Activated T-helper 17 cell treated with anti-CD3 and anti-CD28 coated beads, Interleukin-2, amount 50 U/mL, for 72 hours (primary cell): ENCODE data around the gene RAB23. TPM values are rescaled to one million over a fixed set of nuclear protein-coding genes. Genes with fewer than 3 reads are reported as not detected.

Experiments
- ATAC-seq: fragments of 150-1000 bp; cut with Tn5 transposase; replicated peaks from 2 replicates; pipeline ENCODE4 v1.10.0; 2021; ENCODE audit warnings: mild to moderate bottlenecking, moderate library complexity
- H3K27ac Mint-ChIP-seq: one replicate; pipeline ENCODE4 v1.8.0; 2022; ENCODE audit warnings: mixed read lengths
- H3K27me3 Mint-ChIP-seq: one replicate; pipeline ENCODE4 v1.8.0; 2022; ENCODE audit warnings: mixed read lengths
- H3K36me3 Mint-ChIP-seq: one replicate; pipeline ENCODE4 v1.8.0; 2022; ENCODE audit warnings: low read depth, mild to moderate bottlenecking, mixed read lengths
- H3K4me1 Mint-ChIP-seq: one replicate; pipeline ENCODE4 v1.8.0; 2022; ENCODE audit warnings: mixed read lengths
- H3K4me3 Mint-ChIP-seq: one replicate; pipeline ENCODE4 v1.8.0; 2022; ENCODE audit warnings: mild to moderate bottlenecking, mixed read lengths
- H3K9me3 Mint-ChIP-seq: one replicate; pipeline ENCODE4 v1.8.0; 2022; ENCODE audit warnings: mixed read lengths
- total RNA-seq, 2 donors: library from RNA; stranded (reverse); gene quantifications; one replicate each; pipeline ENCODE4 v1.2.3, GENCODE V29; 2022

Gene RAB23
- total RNA-seq, 2 donors from 2014 or later = 2.6 to 4.1 TPM

DNA sequence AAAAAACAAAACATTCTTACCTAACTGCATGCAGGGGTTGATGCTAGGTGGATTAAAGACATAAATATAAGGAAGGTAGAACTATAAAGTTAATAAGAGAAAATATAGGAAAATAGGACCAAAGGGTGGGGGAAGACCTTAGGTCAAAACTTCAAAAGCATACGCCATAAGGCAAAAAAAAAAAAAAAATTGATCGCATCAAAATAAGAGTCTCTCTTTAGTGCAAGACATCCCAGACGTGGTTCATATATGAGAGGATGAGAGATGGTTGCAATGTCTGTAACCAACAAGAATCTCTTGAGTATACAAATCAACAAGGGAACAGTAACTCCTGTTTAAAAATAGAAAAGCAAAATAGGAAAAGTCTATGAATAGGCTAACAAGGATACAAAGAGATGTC, 41.5 kb downstream of the RAB23 start:
- Mint-ChIP-seq H3K27ac (peak overlapping the region; percentile 8), H3K36me3 (peaks cover 50% of the 10 kb centered on the region), H3K4me1 (peaks cover 6% of the 10 kb centered on the region), H3K4me3 (no peak overlapping the region), H3K27me3 (no peaks in the 10 kb centered on the region), H3K9me3 (no peaks in the 10 kb centered on the region)
- ATAC-seq = no peak

DNA sequence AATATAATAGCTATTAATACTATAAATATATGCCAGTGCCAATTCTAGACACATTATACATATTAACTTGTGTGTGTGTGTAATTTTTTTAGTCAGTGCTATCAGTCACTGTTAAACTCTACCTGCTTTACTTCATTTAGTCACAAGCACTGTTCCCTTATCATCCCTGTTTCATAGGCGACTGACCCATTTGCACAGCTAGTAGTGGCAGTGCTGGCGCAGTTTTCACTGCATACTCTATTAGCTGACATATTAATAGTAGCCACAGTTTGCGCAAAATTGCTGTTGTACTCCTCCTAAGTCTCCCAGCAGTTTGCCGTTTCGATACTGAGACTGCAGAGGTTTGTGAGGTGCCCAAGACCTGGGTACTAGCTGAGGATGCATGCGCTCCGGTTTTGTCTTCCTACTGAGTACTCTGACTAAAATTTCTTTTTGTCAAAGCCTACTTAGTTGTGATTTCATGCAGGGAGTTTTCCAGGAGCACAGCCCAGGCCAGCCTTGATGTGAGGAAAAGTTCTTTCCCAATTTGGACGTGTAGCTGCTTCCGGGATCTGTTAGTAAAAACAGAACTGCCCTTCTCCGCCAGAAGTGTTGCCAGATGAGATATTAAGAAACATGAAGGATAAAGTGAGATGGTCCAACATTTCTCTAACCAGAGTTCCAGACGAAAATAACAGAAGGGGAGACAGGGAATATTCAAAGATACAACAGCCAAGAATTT, 44.4 kb downstream of the RAB23 start:
- H3K36me3 Mint-ChIP-seq = peaks cover 27% of the 10 kb centered on the region
- no peak overlapping the region for H3K4me3 Mint-ChIP-seq
- no peaks in the 10 kb centered on the region for H3K27me3 Mint-ChIP-seq
- ATAC-seq = no peak
- no peaks in the 10 kb centered on the region for H3K9me3 Mint-ChIP-seq
- peaks cover 6% of the 10 kb centered on the region for H3K4me1 Mint-ChIP-seq
- H3K27ac Mint-ChIP-seq = no peak overlapping the region

DNA sequence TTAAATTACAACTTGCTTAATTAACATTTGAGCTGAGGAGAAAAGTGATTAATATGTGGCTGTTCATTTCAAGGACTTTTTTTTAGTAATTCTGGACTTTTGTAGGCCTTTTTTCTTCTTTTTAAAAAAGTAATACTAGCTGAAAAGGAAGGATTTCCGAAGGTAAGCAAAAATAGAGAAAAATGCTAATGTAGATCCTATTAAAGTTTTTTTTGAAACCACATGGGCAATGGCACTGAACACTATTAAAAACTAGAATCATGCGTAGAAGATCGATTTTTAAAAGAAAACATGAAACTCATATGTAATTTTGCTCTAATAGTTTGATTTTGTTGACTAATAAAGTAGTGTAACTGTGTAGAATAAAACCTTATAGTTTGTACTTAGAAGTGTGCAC, 47.6 kb downstream of the RAB23 start:
- no peaks in the 10 kb centered on the region for H3K27me3 Mint-ChIP-seq
- peaks cover 12% of the 10 kb centered on the region for H3K4me1 Mint-ChIP-seq
- no peak overlapping the region for H3K27ac Mint-ChIP-seq
- H3K9me3 Mint-ChIP-seq = no peaks in the 10 kb centered on the region
- no peak for ATAC-seq
- peak overlapping the region; percentile 78 for H3K4me3 Mint-ChIP-seq
- H3K36me3 Mint-ChIP-seq = peaks cover 6% of the 10 kb centered on the region

DNA sequence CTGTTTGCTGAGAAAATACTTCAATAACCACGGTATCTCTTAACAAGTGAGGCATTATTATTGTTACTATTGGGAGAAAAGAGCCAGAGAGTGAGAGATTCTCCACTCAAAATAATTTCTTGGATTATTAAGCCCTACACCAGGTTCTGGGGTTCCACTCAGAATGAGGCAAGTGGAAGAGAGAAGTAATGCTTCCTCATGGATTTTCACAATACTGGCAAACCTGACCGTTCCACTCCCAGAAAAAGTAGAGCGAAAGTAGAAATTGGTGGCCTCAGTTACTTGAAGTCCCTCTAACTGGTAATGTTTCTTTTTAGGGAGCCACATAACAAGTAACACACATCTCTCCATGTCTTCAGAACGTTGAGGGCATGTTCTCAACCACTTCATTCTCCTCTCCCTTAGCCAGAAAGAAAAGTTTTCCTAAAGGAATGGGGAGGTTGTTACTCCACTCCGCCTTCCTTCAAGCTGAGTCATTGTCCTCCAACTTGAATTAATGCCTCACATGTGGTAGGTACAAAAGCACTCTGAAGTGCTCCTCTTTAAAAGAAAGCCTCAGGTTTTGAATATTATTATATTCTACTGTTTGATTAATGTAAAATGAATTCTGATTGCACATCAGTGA, 48.1 kb downstream of the RAB23 start:
- no peaks in the 10 kb centered on the region for H3K27me3 Mint-ChIP-seq
- H3K27ac Mint-ChIP-seq = peak overlapping the region; percentile 10
- ATAC-seq = no peak
- H3K9me3 Mint-ChIP-seq = no peaks in the 10 kb centered on the region
- H3K4me3 Mint-ChIP-seq = peak overlapping the region; percentile 78
- H3K4me1 Mint-ChIP-seq = peaks cover 12% of the 10 kb centered on the region
- peaks cover 6% of the 10 kb centered on the region for H3K36me3 Mint-ChIP-seq

DNA sequence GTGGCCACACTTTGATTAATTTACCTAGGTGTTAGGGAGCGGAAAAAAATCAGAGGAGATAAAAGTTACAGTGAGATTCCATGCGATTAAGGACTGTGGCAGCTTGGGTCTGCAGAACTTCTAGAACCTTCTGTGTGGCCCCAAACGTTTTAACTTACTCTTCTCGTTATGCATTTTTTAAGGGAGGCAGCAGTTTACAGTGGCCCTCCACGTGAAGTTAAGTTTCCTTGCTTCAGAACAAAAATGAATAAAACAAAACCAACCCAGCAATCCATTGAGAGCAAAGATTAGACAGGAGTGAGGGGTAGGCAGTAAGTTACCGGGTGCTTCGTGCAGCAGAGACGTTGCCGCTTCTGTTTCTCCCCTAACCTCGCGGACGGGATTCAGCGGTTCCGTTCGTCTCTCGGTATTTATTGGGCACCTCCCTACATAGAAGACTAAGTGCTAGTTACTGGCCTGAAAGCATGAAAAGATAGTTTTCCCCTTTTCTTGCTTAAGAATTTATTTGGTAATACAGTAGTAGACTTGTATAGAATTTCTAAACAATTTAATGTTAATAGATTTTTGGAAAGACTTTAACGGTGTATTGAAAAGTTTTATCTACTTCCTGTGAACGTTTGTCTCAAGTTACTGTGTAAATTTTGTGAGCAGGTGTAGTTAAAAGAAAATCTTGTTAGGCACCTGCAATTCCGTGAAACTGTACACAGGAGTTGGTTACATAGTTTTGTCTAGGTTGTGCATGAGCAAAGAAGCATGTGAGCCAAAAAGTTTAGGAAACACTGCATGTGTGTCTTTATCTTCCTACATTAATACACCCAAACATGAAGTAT, 48.8 kb downstream of the RAB23 start:
- H3K27ac Mint-ChIP-seq = peak overlapping the region; percentile 10
- H3K4me3 Mint-ChIP-seq = peak overlapping the region; percentile 78
- no peaks in the 10 kb centered on the region for H3K27me3 Mint-ChIP-seq
- H3K4me1 Mint-ChIP-seq = peaks cover 12% of the 10 kb centered on the region
- peaks cover 8% of the 10 kb centered on the region for H3K36me3 Mint-ChIP-seq
- no peaks in the 10 kb centered on the region for H3K9me3 Mint-ChIP-seq
- no peak for ATAC-seq

DNA sequence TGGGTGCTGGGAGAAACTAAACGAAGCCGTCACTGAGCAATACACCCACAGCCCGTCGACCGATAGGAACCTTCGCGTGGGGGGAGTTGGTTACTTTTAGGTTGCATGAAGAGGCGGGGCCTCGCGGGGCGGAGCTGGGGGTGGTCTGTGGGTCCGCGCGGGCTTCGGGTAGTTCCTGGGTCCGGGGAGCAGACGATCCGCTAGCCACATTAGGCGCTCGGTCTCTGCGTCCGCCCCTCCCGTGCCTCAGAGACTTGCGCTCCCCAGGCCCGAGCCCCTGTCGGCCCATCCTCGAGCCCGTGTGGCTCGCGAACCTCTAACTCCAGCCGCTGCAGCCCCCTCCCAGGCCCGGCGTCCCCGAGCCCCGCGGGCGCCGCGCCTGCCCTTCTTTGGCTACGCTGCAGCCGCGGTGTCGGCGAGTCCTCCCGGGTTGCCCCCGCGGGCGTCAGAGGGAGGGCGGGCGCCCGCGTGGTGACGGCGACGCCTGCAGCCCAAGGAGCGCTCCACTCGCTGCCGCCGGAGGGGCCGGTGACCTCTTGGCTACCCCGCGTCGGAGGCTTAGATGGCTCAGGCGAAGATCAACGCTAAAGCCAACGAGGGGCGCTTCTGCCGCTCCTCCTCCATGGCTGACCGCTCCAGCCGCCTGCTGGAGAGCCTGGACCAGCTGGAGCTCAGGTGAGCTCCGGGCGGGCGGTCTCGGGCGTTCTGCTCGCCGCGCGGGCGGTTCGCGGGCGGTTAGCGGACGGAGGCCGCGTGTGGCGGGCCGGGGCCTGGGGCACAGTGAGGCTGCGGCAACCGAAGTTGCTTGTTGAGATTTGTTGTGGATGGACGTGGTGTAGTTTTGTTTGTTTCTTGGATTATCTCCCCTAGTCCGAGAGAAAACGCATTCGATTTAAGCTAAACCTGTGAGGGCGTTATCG, 49.7 kb downstream of the RAB23 start, which contains the start of gene BAG2:
Gene BAG2 (plus strand): TSS at position 191 of the 920 bp plus-strand sequence. CDS start 372 bp downstream, at position 563.
- peaks cover 12% of the 10 kb centered on the region for H3K4me1 Mint-ChIP-seq
- peak within 1 kb of the TSS; percentile 77 for H3K27ac Mint-ChIP-seq
- no peaks in the 10 kb centered on the region for H3K27me3 Mint-ChIP-seq
- peak within 1 kb of the TSS; percentile 78 for H3K4me3 Mint-ChIP-seq
- peak; percentile 91 for ATAC-seq
- H3K9me3 Mint-ChIP-seq = no peaks in the 10 kb centered on the region
- peaks cover 12% of the 10 kb centered on the region for H3K36me3 Mint-ChIP-seq

DNA sequence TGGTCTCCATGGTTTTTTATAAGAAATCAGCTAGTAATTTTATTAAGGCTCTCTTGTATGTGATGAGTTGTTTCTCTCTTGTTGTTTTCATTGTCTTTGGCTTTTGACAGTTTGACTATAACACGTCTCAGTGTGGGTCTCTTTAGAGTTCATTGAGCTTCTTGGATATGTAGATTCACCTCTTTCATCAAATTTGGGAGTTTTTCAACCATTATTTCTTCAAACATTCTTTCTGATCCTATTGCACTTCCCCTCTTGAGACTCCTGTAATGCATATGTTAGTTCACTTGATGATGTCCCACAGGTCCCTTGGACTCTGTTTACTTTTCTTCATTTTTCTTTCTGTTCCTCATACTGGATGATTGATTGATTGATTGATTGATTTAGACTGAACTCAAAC, 57.0 kb downstream of the RAB23 start:
- Mint-ChIP-seq H3K9me3 (no peaks in the 10 kb centered on the region), H3K27ac (no peak overlapping the region), H3K4me3 (no peak overlapping the region), H3K36me3 (peaks cover 63% of the 10 kb centered on the region), H3K4me1 (no peaks in the 10 kb centered on the region), H3K27me3 (no peaks in the 10 kb centered on the region)
- ATAC-seq = no peak

DNA sequence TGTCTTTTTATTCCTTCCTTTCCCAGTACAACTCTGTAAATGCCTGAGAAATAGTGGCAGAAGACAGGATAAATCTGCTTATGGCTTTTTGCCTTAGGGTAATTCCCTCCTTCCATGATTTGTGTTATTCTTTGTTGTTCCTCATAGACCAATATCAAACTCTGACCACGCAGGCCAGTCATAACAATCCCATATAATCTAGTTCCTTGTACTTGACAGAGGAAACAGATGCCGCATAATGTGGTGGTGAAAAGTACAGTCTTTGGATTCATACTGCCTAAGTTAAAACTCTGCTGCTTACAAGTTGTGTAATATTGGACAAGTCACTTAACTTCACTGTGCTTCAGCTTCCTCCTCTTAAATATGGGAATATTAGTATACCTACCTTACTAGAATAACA, 58.2 kb downstream of the RAB23 start:
- Mint-ChIP-seq H3K4me1 (no peaks in the 10 kb centered on the region), H3K36me3 (peaks cover 64% of the 10 kb centered on the region), H3K27me3 (no peaks in the 10 kb centered on the region), H3K9me3 (no peaks in the 10 kb centered on the region), H3K27ac (no peak overlapping the region), H3K4me3 (no peak overlapping the region)
- ATAC-seq = no peak

DNA sequence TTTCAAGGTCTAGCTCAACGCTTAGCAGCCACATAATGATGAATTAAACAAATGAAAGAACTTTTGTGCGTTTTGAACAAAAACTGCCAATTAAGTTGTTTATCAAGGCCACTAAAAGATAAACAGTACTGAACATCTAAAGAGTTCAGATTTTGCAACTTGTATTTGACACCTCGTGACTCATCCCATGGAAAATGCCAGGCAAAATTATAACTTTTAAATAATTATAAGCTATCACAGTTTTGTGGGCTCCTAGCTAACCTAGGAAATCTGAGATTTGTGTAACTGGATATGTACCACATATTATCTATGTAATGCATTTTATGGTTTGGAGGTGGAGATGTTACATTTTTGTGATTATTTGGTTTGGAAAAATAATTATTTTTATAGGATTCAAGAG, 59.6 kb downstream of the RAB23 start:
- no peak overlapping the region for H3K4me3 Mint-ChIP-seq
- no peaks in the 10 kb centered on the region for H3K27me3 Mint-ChIP-seq
- H3K9me3 Mint-ChIP-seq = no peaks in the 10 kb centered on the region
- H3K4me1 Mint-ChIP-seq = peaks cover 5% of the 10 kb centered on the region
- no peak for ATAC-seq
- peaks cover 73% of the 10 kb centered on the region for H3K36me3 Mint-ChIP-seq
- H3K27ac Mint-ChIP-seq = no peak overlapping the region

DNA sequence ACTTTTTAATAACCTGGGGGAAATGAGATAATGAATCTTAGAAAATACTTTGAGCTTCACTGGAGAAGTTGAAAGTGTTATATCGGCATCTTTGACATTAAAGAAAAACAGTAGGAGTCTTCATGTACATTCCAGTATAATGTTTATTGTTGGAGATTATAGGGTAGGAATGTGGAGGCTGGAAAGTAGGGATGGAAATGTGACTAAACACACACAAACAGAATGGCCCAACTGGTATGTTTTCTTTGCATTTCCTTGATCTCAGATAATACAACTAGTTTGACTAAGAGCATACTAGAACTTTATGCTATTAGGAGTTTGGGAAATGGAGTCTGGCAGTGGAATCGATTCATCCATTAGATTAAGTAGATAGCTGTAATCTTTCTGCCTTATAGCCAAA, 60.1 kb downstream of the RAB23 start:
- no peak for ATAC-seq
- peaks cover 73% of the 10 kb centered on the region for H3K36me3 Mint-ChIP-seq
- H3K27me3 Mint-ChIP-seq = no peaks in the 10 kb centered on the region

DNA sequence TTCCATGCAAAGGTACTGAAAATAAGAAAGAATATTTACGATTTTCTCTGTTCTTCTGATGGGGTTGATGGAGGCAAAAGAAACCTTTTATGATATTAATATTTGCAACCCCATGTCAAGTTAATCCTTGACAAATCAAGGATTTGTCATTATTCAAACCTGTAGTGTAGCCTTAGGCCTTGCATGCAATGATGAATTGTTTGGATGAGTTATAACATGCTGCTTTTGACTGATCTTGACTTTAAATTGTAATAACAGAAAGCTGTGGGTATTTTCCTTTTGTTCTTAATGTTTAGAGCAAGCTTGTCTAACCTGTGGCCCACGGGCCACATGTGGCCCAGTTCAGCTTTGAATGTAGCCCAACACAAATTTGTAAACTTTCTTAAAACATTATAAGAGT, 63.0 kb downstream of the RAB23 start:
- H3K9me3 Mint-ChIP-seq = no peaks in the 10 kb centered on the region
- H3K27me3 Mint-ChIP-seq = no peaks in the 10 kb centered on the region
- no peak overlapping the region for H3K4me3 Mint-ChIP-seq
- H3K27ac Mint-ChIP-seq = no peak overlapping the region
- peaks cover 5% of the 10 kb centered on the region for H3K4me1 Mint-ChIP-seq
- H3K36me3 Mint-ChIP-seq = peaks cover 73% of the 10 kb centered on the region
- ATAC-seq = peak; percentile 35

More for the DNA sequence above, 60.1 kb downstream of the RAB23 start:
- Mint-ChIP-seq H3K4me1 (peaks cover 5% of the 10 kb centered on the region), H3K4me3 (no peak overlapping the region), H3K27ac (no peak overlapping the region), H3K9me3 (no peaks in the 10 kb centered on the region)

DNA sequence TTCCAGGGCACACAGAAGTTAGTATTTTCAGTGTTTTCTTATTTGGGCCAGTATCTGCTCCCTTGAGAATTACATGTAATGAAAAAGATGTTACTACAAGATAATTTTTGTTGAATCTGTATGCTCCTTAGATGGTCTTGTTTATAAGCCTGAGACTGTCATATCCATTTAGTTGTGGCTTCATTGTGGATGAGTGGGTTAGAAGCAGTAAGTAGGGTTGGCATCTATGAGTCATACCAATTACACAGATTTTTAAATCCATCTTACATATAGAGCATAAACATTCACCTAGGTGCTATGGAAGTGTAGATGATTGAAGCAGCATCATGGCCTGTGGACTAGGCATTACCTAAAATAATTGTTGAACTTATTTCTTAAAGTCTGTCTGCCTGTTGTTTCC, 63.4 kb downstream of the RAB23 start:
- Mint-ChIP-seq H3K4me3 (no peak overlapping the region), H3K4me1 (peaks cover 5% of the 10 kb centered on the region), H3K36me3 (peaks cover 73% of the 10 kb centered on the region), H3K27me3 (no peaks in the 10 kb centered on the region), H3K9me3 (no peaks in the 10 kb centered on the region), H3K27ac (peak overlapping the region; percentile 78)
- ATAC-seq = peak; percentile 88

DNA sequence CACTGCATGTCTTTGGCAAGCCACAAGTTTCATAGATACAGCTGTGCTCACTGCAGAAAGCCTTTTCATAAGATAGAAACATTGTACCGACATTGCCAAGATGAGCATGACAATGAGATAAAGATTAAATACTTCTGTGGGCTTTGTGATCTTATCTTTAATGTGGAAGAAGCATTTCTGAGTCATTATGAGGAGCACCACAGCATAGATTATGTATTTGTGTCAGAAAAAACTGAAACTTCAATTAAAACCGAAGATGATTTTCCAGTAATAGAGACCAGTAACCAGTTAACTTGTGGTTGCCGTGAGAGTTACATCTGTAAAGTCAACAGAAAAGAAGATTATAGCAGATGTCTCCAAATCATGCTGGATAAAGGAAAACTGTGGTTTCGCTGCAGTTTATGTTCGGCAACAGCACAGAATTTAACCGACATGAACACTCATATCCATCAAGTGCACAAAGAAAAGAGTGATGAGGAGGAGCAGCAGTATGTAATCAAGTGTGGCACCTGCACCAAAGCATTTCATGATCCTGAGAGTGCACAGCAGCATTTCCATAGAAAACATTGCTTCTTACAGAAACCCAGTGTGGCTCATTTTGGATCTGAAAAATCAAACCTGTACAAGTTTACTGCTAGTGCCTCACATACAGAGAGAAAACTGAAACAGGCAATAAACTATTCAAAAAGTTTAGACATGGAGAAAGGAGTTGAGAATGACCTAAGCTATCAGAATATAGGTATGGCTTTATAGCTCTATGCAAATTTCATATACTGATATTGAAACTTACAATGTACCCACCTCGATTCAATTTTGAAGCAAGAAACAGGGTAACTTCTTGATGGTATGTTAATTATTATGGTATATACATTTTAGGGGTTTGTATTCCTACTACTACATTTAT, 73.9 kb downstream of the RAB23 start:
- ATAC-seq = peak; percentile 87
- Mint-ChIP-seq H3K9me3 (no peaks in the 10 kb centered on the region), H3K4me1 (peaks cover 24% of the 10 kb centered on the region), H3K36me3 (peaks cover 96% of the 10 kb centered on the region), H3K27ac (peak overlapping the region; percentile 88), H3K27me3 (no peaks in the 10 kb centered on the region), H3K4me3 (peak overlapping the region; percentile 65)
